Fibroblast of the conjunctiva (primary cell): ENCODE measurements around the gene OR51M1.
"Not testable (repeated sequence)": the region's sequence is repeated elsewhere in the genome, so short reads cannot be mapped to it uniquely, and the experiment has no call there.

Experiments
- DNase-seq: peaks from one replicate; pipeline ENCODE4 v3.0.0-alpha.2; 2010; ENCODE audit warnings: low read depth

Gene OR51M1

GRCh38 chr11:5383576-5383975 is at the start of gene OR51M1:
OR51M1 (plus strand) TSS chr11:5383812; CDS start chr11:5389399, 5,587 bp downstream.
- no peak for DNase-seq

GRCh38 chr11:5335170-5335569 is 48.4 kb upstream of the OR51M1 start:
- no peak for DNase-seq

- DNase-seq, result no peak
These were observed 47.3 kb upstream of the OR51M1 start for GRCh38 chr11:5336331-5336730.

DNA sequence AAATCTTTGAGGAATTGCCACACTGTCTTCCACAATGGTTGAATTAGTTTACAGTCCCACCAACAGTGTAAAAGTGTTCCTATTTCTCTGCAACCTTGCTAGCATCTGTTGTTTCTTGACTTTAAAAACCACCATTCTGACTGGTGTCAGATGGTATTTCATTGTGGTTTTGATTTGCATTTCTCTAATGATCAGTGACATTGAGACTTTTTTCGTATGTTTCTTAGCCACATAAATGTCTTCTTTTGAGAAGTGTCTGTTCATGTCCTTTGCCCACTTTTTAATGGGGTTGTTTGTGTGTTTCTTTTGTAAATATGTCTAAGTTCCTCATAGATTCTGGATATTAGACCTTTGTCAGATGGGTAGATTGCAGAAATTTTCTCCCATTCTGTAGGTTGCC is 46.4 kb upstream of the OR51M1 start:
- not testable (repeated sequence) for DNase-seq

DNA sequence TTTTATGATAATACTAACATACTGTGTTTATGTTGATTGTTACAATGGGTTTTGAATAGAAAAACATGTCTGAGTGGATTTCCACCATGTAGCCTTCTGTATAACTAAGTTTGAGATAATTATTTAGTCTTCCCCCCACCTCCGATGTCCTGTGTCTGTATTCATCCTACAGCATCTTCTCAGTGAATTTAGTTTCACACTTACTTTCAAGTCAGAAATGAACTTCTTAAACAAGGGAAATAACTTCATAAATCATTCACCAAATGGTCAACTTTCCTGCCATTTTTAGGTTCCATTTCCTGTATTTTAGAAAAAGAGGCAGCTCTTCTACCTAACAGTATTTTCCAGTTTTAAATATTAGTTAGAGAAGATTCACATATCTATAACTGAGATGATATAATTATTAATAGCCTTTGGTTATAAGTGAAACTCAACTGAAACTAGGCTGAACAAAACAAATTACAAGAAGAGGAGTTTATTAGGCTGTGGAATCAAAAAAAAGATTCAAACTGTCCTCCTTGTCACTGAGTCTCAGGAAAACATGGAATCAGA is 43.8 kb upstream of the OR51M1 start:
- no peak for DNase-seq

DNA sequence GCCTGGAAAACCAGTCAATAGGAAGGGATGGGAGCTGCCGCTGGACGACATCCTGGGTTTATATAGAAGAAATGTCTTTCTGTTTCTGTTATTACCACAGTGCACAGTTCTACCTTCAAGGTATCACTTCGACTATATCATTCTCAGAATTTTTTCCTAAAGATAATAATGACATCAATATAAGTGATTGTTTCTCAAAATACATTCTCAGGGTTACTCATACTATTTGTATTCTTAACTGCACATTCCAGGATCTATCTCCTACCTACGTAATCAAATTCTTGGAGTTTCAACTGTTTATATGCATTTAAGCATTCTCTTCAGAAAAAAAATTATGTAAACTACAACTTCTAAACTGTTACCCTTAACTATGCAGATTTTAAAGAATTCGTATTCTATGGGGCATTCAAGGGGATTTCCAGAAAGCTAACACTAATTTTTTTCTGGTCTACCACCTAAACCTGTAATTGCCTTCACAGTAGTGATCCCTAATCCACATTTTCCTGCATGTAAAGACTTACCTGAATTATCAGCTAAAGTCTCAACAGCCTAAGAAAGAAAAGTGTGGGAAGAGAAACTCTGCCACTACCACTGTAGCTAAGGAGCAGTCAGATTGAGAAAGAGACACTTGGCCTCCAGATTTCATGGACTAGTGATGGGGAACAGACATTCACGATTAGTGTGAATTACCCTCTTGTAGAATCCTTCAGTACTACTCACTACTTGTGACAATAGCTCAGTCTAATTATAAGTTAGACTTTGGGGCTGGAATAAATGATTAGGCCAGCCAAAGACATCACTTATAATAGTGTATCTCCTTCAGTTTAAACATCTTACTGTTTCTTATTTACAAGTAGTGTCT is 39.9 kb upstream of the OR51M1 start, which contains the start of gene OR51B5:
TSS of gene OR51B5 (minus strand) at position 51 of the 862 bp plus-strand sequence. CDS start at position 51, 0 bp downstream.
- no peak for DNase-seq

- no peak for DNase-seq
These were observed 37.8 kb upstream of the OR51M1 start for GRCh38 chr11:5345831-5346230.

GRCh38 chr11:5348551-5349194 is 34.9 kb upstream of the OR51M1 start:
- DNase-seq, result no peak

- DNase-seq, result no peak
These were observed 34.1 kb upstream of the OR51M1 start for GRCh38 chr11:5349550-5349949.

GRCh38 chr11:5351208-5351607 is 32.4 kb upstream of the OR51M1 start, which contains the start of gene OR51B6:
OR51B6 (plus strand) TSS chr11:5351508; CDS start chr11:5351508, 0 bp downstream.
- DNase-seq, result no peak

GRCh38 chr11:5356031-5356430 is 27.6 kb upstream of the OR51M1 start:
- DNase-seq, result not testable (repeated sequence)

GRCh38 chr11:5362017-5362625 is 21.5 kb upstream of the OR51M1 start:
- DNase-seq, result no peak

DNA sequence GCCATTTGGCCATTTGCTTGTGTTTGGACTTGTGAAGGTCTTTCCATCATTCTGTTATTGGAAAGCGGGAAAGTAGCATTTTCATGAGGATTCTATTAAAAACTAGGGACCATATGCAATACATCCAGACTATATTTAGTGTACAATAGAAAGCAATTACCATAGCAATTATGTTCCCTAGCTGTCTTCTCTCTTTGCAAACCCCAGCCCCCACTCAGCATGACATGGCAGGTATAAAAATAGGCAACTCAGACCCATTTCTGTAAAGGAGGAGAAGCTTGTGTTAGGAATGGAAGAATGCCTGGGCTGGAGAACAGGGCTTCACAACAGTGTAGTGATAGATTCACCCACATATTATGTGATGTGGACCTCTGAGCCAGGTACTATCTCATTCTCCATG is 19.9 kb upstream of the OR51M1 start:
- no peak for DNase-seq

DNA sequence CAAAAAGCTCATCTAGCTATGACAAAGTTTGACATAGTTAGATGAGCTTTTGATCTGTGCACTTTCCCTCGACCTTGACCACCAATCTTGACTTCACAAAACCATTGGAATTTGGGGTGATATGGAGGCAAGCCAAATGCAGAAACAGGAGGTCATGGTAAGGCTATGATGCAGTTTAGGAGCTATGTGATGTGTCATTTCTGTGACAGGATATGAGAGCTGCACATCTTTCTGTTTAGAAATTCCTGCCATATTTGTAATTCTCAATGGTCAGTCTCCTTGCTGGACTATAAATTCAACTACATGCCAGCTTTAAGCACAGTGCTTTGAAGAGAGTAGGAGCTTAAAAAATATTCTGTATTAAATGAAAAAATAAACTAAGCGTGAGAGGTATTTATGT is 19.4 kb upstream of the OR51M1 start:
- peak; percentile 16 for DNase-seq

- not testable (repeated sequence) for DNase-seq
These were observed 17.2 kb upstream of the OR51M1 start for GRCh38 chr11:5366365-5366764.

- no peak for DNase-seq
These were observed 16.8 kb upstream of the OR51M1 start for GRCh38 chr11:5366856-5367255.

DNA sequence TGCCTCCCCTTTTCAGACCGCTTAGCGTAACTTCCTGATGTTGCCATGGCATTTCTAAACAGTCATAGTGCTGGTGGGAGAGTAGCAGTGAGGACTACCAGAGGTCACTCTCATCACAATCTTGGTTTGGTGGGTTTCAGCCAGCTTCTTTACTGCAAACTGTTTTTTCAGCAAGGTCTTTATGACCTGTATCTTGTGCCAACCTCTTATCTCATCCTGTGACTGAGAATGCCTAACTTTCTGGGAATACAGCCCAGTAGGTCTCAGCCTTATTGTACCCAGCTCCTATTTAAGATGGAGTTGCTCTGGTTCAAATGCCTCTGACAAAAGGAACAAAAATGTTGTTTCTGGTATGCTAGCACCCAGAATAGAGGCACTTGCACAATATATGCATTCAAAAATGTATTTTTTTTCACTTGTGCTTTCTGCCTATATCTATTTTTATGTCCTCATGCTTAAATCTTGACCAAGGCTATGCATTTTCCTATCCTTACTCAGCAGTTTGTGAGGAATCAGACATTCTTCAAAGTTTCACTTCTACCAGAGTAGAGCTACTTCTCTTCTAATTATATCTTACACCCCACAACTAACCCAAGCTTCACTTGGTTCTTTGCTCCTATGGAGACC is 16.1 kb upstream of the OR51M1 start:
- DNase-seq, result peak; percentile 56

GRCh38 chr11:5368502-5369043 is 15.0 kb upstream of the OR51M1 start:
- no peak for DNase-seq

GRCh38 chr11:5369789-5370188 is 13.8 kb upstream of the OR51M1 start:
- DNase-seq, result peak; percentile 44

DNA sequence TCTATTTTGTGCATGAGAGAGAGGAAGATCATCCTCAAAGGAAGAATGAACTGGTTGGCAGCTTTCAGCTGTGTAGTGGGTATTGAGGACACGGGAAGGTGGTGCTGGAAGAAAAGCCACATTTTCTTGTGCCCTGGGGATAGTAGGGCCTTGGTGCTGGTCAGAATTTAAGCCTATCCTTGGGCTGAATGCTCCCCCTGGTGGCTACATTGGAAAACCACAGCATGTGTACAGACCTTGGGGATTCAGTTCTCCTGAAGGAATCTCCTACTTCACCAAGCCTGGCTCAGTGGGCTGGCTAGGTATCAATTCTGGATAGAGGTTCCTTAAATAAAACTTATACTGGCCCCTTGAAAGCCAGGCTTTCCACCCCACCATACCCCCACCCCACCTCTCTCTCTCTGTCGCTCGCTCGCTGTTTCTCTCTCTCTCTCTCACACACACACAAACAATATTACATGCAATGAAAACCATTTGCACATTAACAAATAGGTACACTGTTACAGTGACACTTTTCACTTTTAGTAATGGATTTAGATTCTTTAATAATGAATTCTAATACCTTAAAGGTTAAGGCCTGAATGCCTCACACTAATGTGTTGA is 2.8 kb upstream of the OR51M1 start:
- peak; percentile 49 for DNase-seq

DNA sequence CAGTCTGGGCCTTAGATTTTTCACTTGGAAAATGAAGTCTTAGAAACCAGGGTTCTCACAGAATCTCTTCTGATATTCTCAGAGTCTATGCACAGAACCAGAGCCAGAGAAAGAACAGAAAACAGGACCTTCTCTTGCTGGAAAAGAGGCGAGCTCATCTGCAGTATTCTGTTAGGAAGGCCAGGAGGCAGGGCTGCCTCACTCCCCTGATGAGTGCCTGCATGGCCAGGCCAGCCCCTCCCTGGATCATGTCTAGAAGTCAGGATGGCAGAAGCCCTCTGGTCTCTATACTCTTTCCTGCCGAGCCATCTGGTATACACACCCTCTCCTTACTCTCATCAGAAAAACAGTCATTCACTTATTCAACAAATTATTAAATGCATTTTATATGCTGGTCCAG is 723 bp downstream of the OR51M1 start:
- DNase-seq, result no peak
